SU-DHL-6 (cell line): Measurements from ENCODE around the gene EIF5A2.

Source experiments
- CTCF ChIP-seq: fragments of 200-600 bp; sonication (generic); IDR thresholded peaks from one replicate; pipeline ENCODE4 v1.5.1; 2017; ENCODE audit warnings: antibody characterized with exemption, mild to moderate bottlenecking, low read length, moderate library complexity; ENCODE audit not compliant: insufficient read depth, poor library complexity, severe bottlenecking
- EZH2phosphoT487 ChIP-seq: fragments of 200-600 bp; sonication (generic), shearing (Covaris generic); conservative IDR thresholded peaks from 2 replicates; pipeline ENCODE4 v1.6.1; 2018; ENCODE audit warnings: mild to moderate bottlenecking, antibody characterized with exemption, low read length, moderate library complexity, mixed read lengths

GRCh38 chr3:170869239-170869590, 39.2 kb downstream of the EIF5A2 start:
- TF ChIP-seq CTCF (no peak), EZH2phosphoT487 (no peak)
